Astrocyte (in vitro differentiated cells and primary cell): ENCODE measurements around the gene LSMEM2. TPM values are rescaled to one million over a fixed set of nuclear protein-coding genes. Genes with fewer than 3 reads are reported as not detected.

Experiments used
- DNase-seq: peaks from one replicate; pipeline ENCODE4 v3.0.0-alpha.2; 2010; ENCODE audit warnings: low read depth
- FAIRE-seq: peaks from 2 replicates; lab custom pipeline; 2011; peaks lifted over from hg19 to GRCh38; lab: Jason Lieb, UNC
- H2AFZ ChIP-seq: 2 replicates; pipeline ENCODE4 v1.6.0; 2012; ENCODE audit warnings: low read depth, low read length, inconsistent platforms
- H3K27ac ChIP-seq: 2 replicates; pipeline ENCODE4 v1.5.1; 2011; ENCODE audit warnings: low read depth, low read length, inconsistent platforms
- H3K27me3 ChIP-seq: 2 replicates; pipeline ENCODE4 v1.6.0; 2011; ENCODE audit warnings: low read length, inconsistent platforms; ENCODE audit not compliant: insufficient read depth
- H3K36me3 ChIP-seq: 2 replicates; pipeline ENCODE4 v1.5.1; 2011; ENCODE audit warnings: low read length, inconsistent platforms; ENCODE audit not compliant: insufficient read depth
- H3K4me1 ChIP-seq: 2 replicates; pipeline ENCODE4 v1.5.1; 2011; ENCODE audit warnings: low read length, inconsistent platforms; ENCODE audit not compliant: insufficient read depth
- H3K4me2 ChIP-seq: 2 replicates; pipeline ENCODE4 v1.6.0; 2012; ENCODE audit warnings: low read length, inconsistent platforms
- H3K4me3 ChIP-seq: 2 replicates; pipeline ENCODE4 v1.5.1; 2011; ENCODE audit warnings: low read depth, mild to moderate bottlenecking, low read length, inconsistent platforms; ENCODE audit not compliant: insufficient read depth
- H3K79me2 ChIP-seq: 2 replicates; pipeline ENCODE4 v1.6.0; 2012; ENCODE audit warnings: mild to moderate bottlenecking, low read length, inconsistent platforms; ENCODE audit not compliant: insufficient read depth
- H3K9ac ChIP-seq: 2 replicates; pipeline ENCODE4 v1.6.0; 2012; ENCODE audit warnings: mild to moderate bottlenecking, low read length, inconsistent platforms
- H3K9me3 ChIP-seq: 2 replicates; pipeline ENCODE4 v1.5.1; 2012; ENCODE audit warnings: low read depth, mild to moderate bottlenecking, low read length, inconsistent platforms; ENCODE audit not compliant: insufficient read depth
- H4K20me1 ChIP-seq: 2 replicates; pipeline ENCODE4 v1.6.0; 2012; ENCODE audit warnings: low read length, inconsistent platforms; ENCODE audit not compliant: insufficient read depth
- H3K27ac Mint-ChIP-seq: one replicate; pipeline ENCODE4 v1.8.0; 2021; ENCODE audit warnings: mild to moderate bottlenecking, mixed read lengths; ENCODE audit not compliant: unreplicated experiment
- H3K27me3 Mint-ChIP-seq: one replicate; pipeline ENCODE4 v1.8.0; 2021; ENCODE audit warnings: low read depth, mixed read lengths; ENCODE audit not compliant: unreplicated experiment
- H3K36me3 Mint-ChIP-seq: one replicate; pipeline ENCODE4 v1.8.0; 2021; ENCODE audit warnings: low read depth, mixed read lengths; ENCODE audit not compliant: unreplicated experiment
- H3K4me1 Mint-ChIP-seq: one replicate; pipeline ENCODE4 v1.8.0; 2021; ENCODE audit warnings: low read depth, mixed read lengths; ENCODE audit not compliant: unreplicated experiment
- H3K4me3 Mint-ChIP-seq: one replicate; pipeline ENCODE4 v1.8.0; 2021; ENCODE audit warnings: mild to moderate bottlenecking, moderate library complexity, mixed read lengths; ENCODE audit not compliant: unreplicated experiment
- H3K9me3 Mint-ChIP-seq: one replicate; pipeline ENCODE4 v1.8.0; 2021; ENCODE audit warnings: mild to moderate bottlenecking, mixed read lengths; ENCODE audit not compliant: unreplicated experiment
- EZH2 ChIP-seq: IDR thresholded peaks from 2 replicates; pipeline ENCODE4 v1.6.1; 2012; ENCODE audit warnings: mild to moderate bottlenecking, low read length, inconsistent platforms; ENCODE audit not compliant: insufficient read depth
- total RNA-seq: library from RNA; stranded (reverse); gene quantifications from 2 replicates; pipeline ENCODE4 v1.2.1, GENCODE V29; 2021
- TF ChIP-seq, protein P1 (sequence below): IDR thresholded peaks from 2 replicates; pipeline ENCODE4 v1.5.1; 2011; ENCODE audit warnings: low read depth, mild to moderate bottlenecking, inconsistent platforms, low read length, moderate library complexity; ENCODE audit not compliant: insufficient read depth

The LSMEM2 gene
- total RNA-seq, 1 donor from 2014 or later: 0.30 TPM

- Histone ChIP-seq H3K4me2 (peak overlapping the region; percentile 94), H3K9ac (peak overlapping the region; percentile 97), H3K9me3 (no peaks in the 10 kb centered on the region), H4K20me1 (peaks cover 48% of the 10 kb centered on the region), H3K27me3 (no peaks in the 10 kb centered on the region), H3K79me2 (peaks cover 54% of the 10 kb centered on the region), H3K27ac (peak overlapping the region; percentile 92), H3K36me3 (peaks cover 6% of the 10 kb centered on the region), H3K4me1 (peaks cover 40% of the 10 kb centered on the region), H3K4me3 (peak overlapping the region; percentile 92), H2AFZ (peak overlapping the region; percentile 72)
- H3K4me3 Mint-ChIP-seq: peak overlapping the region; percentile 97
- H3K27me3 Mint-ChIP-seq: peaks cover 9% of the 10 kb centered on the region
- no peak for TF ChIP-seq EZH2
- TF ChIP-seq, protein P1, sequence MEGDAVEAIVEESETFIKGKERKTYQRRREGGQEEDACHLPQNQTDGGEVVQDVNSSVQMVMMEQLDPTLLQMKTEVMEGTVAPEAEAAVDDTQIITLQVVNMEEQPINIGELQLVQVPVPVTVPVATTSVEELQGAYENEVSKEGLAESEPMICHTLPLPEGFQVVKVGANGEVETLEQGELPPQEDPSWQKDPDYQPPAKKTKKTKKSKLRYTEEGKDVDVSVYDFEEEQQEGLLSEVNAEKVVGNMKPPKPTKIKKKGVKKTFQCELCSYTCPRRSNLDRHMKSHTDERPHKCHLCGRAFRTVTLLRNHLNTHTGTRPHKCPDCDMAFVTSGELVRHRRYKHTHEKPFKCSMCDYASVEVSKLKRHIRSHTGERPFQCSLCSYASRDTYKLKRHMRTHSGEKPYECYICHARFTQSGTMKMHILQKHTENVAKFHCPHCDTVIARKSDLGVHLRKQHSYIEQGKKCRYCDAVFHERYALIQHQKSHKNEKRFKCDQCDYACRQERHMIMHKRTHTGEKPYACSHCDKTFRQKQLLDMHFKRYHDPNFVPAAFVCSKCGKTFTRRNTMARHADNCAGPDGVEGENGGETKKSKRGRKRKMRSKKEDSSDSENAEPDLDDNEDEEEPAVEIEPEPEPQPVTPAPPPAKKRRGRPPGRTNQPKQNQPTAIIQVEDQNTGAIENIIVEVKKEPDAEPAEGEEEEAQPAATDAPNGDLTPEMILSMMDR: no peak
- H3K4me1 Mint-ChIP-seq: peaks cover 26% of the 10 kb centered on the region
- peaks cover 3% of the 10 kb centered on the region for H3K9me3 Mint-ChIP-seq
- DNase-seq (no peak), FAIRE-seq (no peak)
- H3K36me3 Mint-ChIP-seq: peaks cover 1% of the 10 kb centered on the region
- peak overlapping the region; percentile 97 for H3K27ac Mint-ChIP-seq
Measured at GRCh38 chr3:50336452-50337174, 57.7 kb downstream of the LSMEM2 start.

DNA sequence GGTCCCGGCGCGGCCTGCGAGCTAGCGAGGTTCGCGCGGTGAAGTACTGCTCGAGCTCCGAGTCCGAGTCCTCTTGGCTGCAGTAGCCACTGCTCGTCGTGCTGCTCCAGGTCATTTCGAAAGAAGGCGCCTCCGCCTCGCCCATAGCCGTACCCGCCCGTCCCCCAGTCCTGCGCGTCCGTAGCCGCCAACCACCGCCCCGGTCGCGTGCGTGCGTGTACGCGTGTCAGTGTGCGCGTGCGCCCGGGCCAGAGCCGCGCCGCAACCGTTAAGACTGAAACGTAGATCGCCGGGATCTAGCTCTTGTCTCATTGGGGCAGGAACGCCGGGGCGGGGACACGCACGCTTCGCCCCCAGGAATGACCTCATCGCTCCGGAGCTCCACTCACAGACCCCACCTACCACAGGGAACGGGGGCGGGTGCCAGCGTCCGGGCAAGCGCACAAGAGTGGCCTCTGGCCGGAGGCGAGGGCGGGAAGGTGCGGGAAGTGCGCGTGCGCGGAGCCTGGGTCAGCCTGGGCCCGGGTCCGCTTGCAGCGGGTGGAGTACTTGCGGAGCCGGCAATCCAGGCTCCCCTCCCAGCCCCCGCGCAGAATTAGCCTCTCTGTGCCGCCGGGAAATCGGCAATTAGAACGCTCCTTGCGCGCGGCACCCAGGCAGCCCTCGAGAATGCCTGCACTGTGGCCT lies 58.4 kb downstream of the LSMEM2 start:
- Mint-ChIP-seq H3K4me1 (peaks cover 26% of the 10 kb centered on the region), H3K4me3 (peak overlapping the region; percentile 94), H3K36me3 (peaks cover 1% of the 10 kb centered on the region), H3K27me3 (peaks cover 16% of the 10 kb centered on the region), H3K9me3 (peaks cover 4% of the 10 kb centered on the region), H3K27ac (peak overlapping the region; percentile 97)
- Histone ChIP-seq H3K36me3 (no peaks in the 10 kb centered on the region), H3K9ac (peak overlapping the region; percentile 97), H3K4me2 (peak overlapping the region; percentile 94), H2AFZ (peak overlapping the region; percentile 83), H3K4me3 (peak overlapping the region; percentile 92), H3K4me1 (peaks cover 40% of the 10 kb centered on the region), H3K79me2 (peaks cover 47% of the 10 kb centered on the region), H3K9me3 (no peaks in the 10 kb centered on the region), H3K27ac (peak overlapping the region; percentile 92), H3K27me3 (no peaks in the 10 kb centered on the region), H4K20me1 (peaks cover 41% of the 10 kb centered on the region)
- DNase-seq (peak; percentile 97), FAIRE-seq (peak; percentile 56)
- no peak for TF ChIP-seq EZH2
- TF ChIP-seq, protein P1: no peak

Other genes starting within 250 kb of the LSMEM2 start
- gene RBM5, start 190.2 kb upstream of the LSMEM2 start, total RNA-seq: 124 and 127 TPM in 2 replicates
- 5.1 and 6.6 TPM in 2 replicates for gene SEMA3F, start 123.8 kb upstream of the LSMEM2 start, total RNA-seq
- not detected in 2 replicates for gene GNAT1, start 87.5 kb upstream of the LSMEM2 start, total RNA-seq
- gene SLC38A3, start 73.8 kb upstream of the LSMEM2 start, total RNA-seq: 0.68 and 1.9 TPM in 2 replicates
- gene GNAI2, start 42.9 kb upstream of the LSMEM2 start, total RNA-seq: 380 and 381 TPM in 2 replicates
- gene SEMA3B, start 9.9 kb upstream of the LSMEM2 start, total RNA-seq: 4.9 and 5.9 TPM in 2 replicates
- 59.2 and 66.8 TPM in 2 replicates for gene IFRD2, start 13.3 kb downstream of the LSMEM2 start, total RNA-seq
- 6.3 and 6.9 TPM in 2 replicates for gene HYAL3, start 20.3 kb downstream of the LSMEM2 start, total RNA-seq
- gene NAA80, start 20.3 kb downstream of the LSMEM2 start, total RNA-seq: 6.3 and 7.0 TPM in 2 replicates
- 0.27 and 0.46 TPM in 2 replicates for gene HYAL1, start 24.5 kb downstream of the LSMEM2 start, total RNA-seq
- 42.9 and 45.8 TPM in 2 replicates for gene HYAL2, start 43.7 kb downstream of the LSMEM2 start, total RNA-seq
- gene TUSC2, start 49.1 kb downstream of the LSMEM2 start, total RNA-seq: 39.5 and 41.4 TPM in 2 replicates
- 19.5 and 26.5 TPM in 2 replicates for gene RASSF1, start 61.7 kb downstream of the LSMEM2 start, total RNA-seq
- 0.39 and 0.55 TPM in 2 replicates for gene ZMYND10, start 66.6 kb downstream of the LSMEM2 start, total RNA-seq
- 15.7 and 20.3 TPM in 2 replicates for gene NPRL2, start 71.7 kb downstream of the LSMEM2 start, total RNA-seq
- gene CYB561D2, start 71.8 kb downstream of the LSMEM2 start, total RNA-seq: 18.9 and 19.4 TPM in 2 replicates
- 48.7 and 49.8 TPM in 2 replicates for gene TMEM115, start 80.4 kb downstream of the LSMEM2 start, total RNA-seq
- 0.31 and 1.00 TPM in 2 replicates for gene CACNA2D2, start 224.5 kb downstream of the LSMEM2 start, total RNA-seq